GM18868 (cell line): ENCODE results near the gene RCHY1.
A peak's percentile ranks its signal among the peaks of the same experiment; 100 is the strongest.
"Not testable (repeated sequence)": the region's sequence is repeated elsewhere in the genome, so short reads cannot be mapped to it uniquely, and the experiment has no call there.

Experiments used
- ATAC-seq: cut with Tn5 transposase; IDR thresholded peaks from one replicate; pipeline ENCODE4 v1.9.1; 2021; ENCODE audit warnings: mild to moderate bottlenecking, moderate library complexity; ENCODE audit not compliant: unreplicated experiment

RCHY1 gene

GRCh38 chr4:75519452-75519851 lies 5.2 kb upstream of the RCHY1 start:
- not testable (repeated sequence) for ATAC-seq

- ATAC-seq = no peak
Measured at GRCh38 chr4:75516144-75516543, 1.9 kb upstream of the RCHY1 start.

DNA sequence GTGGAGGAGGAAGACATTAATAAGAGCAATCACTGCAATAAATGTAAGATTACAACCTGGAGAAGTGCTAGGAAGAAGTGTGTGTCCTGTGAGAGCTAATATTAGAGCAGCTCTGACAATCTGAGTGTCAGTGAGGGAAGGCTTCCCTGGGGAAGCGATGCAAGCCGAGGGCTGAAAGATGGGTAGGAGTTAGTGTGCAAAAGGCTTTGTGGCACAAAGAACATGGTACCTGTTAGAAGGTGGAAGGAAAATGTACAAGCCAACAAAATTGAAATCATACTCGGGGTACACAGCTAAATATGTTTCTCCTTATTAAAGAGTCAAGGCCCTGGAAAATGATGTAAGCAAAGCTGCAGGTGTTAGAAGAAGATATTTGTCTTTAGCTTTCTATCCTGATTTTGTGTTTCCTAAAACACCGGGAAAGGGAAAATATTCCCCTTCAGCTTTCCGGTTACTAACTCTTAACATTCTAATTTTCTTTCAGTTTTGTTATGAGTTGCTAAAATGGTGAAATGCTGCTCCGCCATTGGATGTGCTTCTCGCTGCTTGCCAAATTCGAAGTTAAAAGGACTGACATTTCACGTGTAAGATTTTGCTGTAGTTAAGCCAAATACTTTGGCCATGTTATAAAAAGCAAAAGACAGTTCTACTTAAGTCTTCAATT lies 878 bp upstream of the RCHY1 start:
- peak; percentile 1 for ATAC-seq

DNA sequence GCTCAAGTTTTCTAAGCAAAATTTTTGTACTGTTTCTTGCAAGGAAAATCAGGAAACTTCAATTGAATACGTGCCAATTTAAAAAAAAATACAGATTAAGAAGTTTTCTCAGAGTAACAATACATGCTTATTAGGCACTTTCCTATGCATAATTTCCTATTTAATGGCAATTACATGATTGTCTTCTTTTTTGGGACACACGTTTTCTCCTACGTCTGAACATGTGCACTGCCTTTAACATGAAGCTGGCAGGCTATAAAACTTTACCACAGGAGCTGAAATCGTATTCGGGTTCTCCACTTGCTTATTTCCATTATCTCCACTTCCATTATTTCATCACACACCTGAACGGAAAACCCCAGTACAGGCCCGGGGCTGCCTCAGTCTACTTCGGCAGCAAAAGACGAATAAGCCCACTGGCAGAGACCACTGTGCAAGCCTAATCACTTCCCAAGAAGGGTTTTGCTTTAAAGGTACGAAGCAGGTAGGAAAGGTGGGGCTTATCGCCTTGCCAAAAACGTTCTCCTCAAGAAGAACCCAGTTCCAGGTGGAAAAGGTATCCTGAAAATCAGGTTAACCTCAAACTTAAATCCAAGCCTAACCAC lies 575 bp downstream of the RCHY1 start:
- ATAC-seq = peak; percentile 0

- ATAC-seq = no peak
Measured at GRCh38 chr4:75512386-75513211, 1.6 kb downstream of the RCHY1 start.

DNA sequence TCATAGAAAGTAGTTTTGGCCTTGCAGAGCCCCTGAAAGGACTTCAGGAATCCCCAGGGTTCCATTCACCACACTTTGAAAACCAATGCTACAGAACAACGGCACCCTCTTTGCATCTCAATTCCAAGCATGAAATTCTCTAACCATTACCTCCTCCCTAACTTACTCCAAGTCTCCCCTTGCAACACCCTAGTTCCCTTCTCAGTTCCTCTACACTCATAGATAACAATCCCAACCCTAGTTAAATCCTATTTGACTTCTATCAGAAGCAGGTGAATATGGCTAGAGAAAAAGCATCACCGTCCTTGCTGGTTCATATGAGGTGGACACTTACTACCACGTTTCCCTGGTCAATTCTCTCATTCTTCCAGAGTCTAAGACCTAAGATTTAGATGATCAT lies 2.4 kb downstream of the RCHY1 start:
- ATAC-seq = no peak

DNA sequence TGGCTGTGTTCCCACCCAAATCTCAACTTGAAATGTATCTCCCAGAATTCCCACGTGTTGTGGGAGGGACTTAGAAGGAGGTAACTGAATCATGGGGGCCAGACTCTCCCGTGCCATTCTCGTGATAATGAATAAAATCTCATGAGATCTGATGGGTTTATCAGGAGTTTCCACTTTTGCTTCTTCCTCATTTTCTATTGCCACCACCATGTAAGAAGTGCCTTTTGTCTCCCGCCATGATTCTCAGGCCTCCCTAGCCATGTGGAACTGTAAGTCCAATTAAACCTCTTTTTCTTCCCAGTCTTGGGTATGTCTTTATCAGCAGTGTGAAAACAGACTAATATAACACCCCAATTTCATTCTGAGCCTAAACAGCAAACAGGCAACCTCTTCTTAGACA lies 4.6 kb downstream of the RCHY1 start:
- ATAC-seq = not testable (repeated sequence)

DNA sequence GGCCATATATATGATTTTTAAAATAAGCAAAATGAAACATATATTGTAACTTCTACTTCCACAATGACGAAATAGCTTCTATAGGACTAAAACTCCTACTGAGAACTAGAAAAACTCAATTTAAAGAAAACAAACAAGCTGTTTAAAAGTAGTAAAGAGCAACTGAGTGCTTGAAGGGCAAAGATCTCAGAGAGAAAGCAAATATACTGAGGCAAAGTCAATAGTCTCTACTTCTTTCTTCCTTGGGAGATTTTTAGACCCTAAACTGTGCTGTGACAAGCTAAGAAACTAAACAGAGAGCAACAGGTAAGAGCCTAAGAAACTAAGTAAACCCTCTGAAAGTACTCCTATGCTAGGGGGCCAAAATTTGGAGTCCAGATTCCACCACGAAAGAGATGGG lies 8.6 kb downstream of the RCHY1 start:
- no peak for ATAC-seq

DNA sequence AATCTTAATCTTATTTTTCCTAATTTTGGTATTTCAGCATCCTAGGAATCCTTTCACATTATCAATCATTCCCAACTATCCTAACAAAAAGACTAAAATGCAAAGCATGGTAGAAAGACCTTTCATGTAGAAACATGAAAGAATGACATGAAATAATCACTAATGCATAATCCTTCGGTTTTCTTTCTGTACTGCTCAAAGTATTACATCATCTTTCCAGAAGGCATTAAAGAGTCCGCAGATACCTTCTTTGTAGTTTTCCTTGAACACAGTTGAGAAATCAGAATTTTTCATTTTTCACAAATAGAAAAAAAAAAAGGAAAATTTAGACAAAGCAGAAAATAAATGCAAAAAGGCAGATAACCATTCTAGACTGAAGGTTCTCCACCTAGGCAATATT lies 11.5 kb downstream of the RCHY1 start:
- ATAC-seq = no peak

- ATAC-seq = no peak
Measured at GRCh38 chr4:75499900-75500299, 14.3 kb downstream of the RCHY1 start.

- no peak for ATAC-seq
Measured at GRCh38 chr4:75498041-75498440, 16.2 kb downstream of the RCHY1 start.

GRCh38 chr4:75497133-75497532 lies 17.1 kb downstream of the RCHY1 start:
- no peak for ATAC-seq

DNA sequence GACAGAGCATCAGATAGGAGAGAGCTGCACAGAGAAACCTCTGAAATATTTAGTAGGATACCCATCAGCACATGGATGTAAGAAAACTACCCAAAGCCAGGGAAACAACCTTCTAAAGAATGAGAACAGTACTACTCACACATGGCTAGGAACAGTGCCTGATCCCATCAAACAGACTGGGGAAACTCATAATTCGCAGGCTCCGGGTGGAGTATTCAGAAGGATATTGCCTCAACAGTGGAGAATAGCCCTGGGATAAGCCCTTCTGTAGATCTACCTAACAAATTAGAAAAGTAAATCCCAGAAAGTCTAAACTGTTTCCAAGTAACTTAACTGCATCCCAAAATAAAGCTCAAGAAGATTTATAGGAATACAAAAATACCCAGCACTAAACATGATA lies 17.8 kb downstream of the RCHY1 start:
- ATAC-seq = no peak

DNA sequence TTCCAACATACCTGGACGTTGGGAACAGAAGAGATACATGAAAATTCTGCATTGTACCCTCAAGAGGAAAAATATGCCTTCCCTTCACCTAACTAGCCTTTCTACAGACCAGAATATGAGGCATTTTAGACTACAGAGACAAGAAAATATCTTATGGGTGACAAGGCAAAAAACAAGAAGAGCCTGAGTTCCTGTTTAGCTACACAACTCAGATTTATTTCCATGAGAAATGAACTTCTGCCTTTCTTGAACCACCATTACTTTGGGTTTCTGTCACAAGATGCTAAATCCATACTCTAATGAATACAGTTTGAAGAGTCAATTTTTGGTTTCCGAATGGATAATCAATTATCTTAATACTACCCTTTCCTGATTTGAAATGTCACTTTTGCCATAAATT lies 18.7 kb downstream of the RCHY1 start:
- ATAC-seq = no peak

GRCh38 chr4:75494563-75494962 lies 19.6 kb downstream of the RCHY1 start:
- ATAC-seq = no peak

DNA sequence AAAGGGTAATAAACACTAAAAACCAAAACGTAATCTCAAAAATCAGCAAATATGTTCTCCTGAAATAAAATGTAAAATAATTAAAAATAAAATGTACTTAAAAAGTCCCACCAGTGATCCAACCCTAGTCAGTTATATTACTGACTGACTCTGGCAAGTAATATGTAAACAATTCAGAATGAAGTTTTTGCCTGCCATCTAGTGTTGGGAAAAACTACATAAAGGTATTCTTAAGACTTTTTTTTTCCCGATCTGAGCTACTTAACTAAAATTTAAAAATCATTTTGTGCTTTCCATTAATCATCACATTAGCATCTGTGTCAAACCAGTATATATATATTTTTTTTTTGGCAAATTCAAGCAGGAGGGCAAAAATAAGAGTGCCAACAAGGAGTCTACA lies 24.0 kb downstream of the RCHY1 start:
- no peak for ATAC-seq

DNA sequence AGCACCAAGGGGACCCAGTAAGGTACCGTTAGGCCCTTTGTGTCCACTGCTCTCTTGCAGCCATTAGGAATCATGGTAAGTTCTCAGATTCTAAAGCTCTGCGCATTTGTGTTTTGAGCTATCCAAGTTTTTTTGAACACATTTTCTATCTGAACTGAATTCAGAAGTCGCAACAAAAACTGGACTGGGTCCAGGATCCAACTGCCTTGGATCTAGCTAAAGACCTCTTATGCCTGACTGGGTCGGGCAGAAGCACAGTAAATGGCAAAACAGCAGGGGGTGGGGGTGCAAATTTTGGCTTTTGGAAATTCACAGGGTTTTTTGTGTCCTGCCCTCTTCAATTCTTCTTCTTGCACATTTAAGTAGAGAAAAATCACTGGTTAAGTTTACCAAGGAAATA lies 30.0 kb downstream of the RCHY1 start:
- no peak for ATAC-seq

DNA sequence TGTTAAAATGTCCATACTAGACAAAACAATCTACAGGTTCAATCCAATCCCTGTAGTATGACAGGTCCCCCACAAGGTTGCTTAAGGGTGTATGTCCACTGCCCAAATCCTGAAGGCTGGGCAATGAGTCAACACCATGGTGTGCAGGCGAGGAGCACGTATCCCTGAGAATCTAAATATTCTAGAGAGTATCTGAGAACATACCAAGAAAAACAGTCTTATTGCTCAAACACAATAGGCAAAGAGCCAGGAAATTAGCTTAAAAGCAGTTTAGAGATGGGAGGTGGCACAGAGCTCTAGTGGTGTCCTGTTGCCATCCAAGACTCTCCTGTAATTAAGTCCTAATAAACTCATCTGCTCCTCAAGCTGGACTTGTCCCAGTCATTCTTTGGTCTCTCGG lies 37.0 kb downstream of the RCHY1 start:
- ATAC-seq = no peak

DNA sequence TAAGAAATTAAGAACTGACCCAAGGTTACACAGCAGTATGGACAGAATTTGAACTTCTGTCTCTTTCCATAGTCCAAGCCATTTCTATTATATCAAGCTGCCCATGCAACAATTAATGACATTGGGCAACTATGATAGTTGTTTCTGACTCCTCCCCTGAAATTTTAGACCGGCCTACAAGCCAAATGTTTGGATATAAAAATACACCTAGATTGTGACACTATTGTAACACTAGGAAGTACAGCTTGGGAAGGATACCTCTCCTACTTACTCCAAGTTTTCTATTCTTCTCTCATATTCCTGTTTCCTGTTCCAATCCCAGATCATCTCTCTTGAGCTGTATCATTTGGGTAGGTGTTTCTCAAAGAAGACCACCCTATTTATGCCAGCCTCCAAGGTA lies 43.5 kb downstream of the RCHY1 start:
- ATAC-seq = no peak

- no peak for ATAC-seq
Measured at GRCh38 chr4:75469896-75470295, 44.3 kb downstream of the RCHY1 start.

DNA sequence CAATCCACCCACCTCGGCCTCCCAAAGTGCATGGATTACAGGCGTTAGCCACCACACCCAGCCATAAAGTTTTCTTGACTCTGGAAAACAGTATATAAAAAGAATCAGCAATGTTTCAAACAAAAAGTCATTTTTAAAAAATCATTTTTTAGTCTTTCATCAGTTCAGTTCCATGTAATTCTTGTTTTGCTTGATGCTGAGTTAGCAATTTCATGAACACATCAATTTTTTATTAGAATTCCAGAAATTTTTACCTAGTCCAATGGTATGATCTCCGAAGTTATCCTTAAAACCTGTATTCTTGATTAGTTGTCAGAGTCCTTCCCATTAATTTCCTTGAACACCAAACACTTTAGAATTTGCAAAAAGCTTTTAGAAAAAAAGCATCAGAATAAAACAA lies 56.8 kb downstream of the RCHY1 start:
- no peak for ATAC-seq

GRCh38 chr4:75434105-75434504 lies 80.1 kb downstream of the RCHY1 start:
- ATAC-seq = no peak
